Activated CD8-positive, alpha-beta memory T cell treated with anti-CD3 and anti-CD28 coated beads, Interleukin-2, amount 50 U/mL, for 1 hour (primary cell): ENCODE data around the gene CMIP.

Experiments
- DNase-seq: peaks from one replicate; pipeline ENCODE4 v3.0.0-alpha.2; 2020; ENCODE audit errors: extremely low read depth

CMIP gene

GRCh38 chr16:81701296-81701970 is 256.8 kb downstream of the CMIP start:
- no peak for DNase-seq

GRCh38 chr16:81702506-81702905 is 257.9 kb downstream of the CMIP start:
- DNase-seq = no peak

DNA sequence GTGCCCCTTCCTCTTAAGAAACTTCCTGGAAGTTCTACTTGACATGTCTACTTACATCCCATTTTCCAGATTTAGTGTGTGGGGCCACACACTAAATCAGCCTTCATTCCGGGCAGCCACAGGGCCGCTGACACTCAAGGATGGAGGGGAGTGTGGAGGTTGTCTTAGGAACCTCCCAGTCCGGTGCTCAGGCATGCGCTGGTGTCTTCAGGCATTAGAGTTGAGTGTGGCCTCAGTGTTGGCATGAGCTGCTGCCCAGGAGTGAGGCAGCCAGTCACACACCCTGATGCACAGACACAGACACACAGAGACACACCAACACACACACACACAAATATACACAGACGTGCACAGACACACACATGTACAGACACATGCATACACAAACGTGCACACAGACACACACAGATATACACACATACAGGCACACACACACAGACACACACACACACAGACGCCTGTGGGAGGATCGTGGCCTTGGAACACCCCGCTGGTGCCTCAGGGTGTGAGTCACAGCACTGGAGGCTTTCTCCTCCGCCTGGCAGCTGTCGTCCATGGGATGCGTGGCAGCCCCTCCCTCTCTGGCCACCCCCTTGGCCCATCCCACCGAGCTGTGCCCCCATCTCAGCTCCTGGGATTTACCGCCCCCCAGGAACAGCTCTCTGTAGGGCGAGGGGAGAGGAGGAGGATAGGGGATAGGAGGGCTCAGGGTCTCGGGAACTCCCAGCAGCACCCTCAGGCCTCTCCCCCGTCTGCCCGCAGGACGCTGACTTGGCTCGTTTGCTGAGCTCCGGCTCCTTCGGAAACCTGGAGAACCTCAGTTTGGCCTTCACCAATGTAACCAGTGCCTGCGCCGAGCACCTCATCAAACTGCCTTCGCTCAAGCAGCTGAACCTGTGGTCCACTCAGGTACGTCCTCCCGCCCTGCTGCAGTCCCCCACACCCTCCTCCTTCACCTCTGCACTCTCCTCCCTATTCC is 258.9 kb downstream of the CMIP start:
- DNase-seq = no peak

DNA sequence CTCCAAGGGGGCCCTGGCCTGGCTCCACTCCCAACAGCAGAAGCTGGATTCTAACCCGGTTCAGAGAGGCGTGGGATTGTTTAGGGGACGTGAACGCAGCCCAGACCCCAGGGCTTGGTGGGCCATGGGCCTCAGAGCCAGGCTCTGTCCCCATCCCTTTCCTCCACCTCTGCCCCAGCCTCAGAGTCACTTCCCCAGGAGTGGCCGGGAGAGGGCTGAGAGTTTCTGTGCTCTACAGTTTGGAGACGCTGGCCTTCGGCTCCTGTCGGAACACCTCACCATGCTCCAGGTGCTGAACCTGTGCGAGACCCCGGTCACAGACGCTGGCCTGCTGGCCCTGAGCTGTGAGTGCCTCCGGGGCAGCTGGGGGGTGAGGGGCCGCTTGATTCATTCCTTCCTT is 260.7 kb downstream of the CMIP start:
- no peak for DNase-seq

DNA sequence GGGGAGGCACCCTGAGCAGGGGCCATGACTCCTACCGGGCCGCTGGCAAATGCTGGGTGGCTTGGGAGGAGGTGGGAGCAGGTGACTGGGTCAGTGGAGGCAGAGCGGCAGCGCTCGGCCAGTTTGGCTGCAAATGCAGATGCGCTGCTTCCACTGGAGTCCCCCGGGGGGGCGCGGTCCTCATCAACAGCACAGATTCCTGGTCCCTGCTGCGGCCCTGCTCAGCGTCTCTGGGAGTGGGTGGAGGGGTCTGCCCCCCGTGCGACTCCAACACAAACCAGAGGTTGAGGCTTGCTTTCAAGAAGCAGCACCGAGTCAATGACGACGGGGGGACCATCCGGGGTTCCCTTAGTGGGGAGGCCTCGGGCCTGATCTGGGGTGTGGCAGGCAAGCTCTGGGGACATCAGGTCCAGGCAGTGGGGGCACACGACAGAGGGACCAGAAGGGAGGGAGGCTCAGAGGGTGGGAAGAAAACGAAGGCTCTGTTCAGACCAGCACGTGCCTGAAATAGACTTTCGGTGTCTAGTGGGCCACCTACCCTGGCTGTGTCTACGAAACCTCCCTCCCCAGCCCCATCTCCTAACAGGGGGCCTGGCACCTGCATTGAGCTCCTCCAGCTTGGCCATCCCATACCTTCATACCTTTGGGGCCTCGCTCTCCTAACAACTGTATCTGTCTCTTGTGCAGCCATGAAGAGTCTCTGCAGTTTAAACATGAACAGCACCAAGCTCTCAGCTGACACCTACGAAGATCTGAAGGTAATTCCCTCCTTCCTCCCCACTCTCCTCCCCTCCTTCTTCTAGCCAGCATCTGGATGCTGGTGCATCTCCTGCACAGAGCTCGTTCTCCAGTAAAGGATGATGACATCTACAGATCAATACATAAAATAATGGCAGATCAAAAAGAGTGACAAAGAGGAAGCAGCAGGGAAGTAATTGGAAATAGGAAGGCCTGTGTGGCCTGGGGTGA is 262.0 kb downstream of the CMIP start:
- no peak for DNase-seq

- DNase-seq = no peak
Observed at GRCh38 chr16:81707411-81708265, 263.0 kb downstream of the CMIP start.

DNA sequence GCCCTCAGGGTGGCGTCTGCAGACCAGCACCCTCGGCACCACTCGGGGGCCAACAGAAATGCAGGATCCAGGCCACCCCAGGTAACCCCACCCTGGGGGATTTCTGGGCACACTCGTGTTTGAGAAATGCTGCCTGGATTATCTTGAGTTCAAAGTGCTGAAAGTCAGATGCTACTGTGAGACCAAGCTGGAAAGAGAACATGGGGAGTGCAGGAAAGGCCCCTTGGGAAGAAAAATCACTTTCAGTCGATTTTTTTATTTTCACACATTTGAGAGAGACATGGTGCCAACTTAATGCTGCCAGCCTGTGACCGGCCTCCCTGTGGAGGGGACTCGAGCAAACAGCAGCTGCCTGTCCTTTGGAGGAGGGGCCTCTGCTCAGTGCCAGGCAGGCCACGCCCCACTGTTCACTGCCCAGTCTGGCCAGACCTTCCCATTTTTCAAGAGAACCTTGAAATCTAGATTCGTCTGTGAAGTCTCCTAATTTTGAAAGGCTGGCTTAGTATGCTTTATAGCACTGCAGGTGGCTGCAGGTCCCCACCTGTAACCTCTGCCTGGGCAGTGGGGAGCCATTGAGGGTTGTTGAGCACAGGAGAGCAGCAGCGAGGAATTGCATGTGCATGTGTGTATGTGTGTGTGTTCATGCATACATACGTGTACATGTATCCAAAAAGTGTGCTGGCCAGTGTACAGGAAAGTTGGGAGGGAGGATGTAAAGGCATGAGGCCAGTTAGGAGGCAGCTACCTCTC is 263.8 kb downstream of the CMIP start:
- no peak for DNase-seq

GRCh38 chr16:81709016-81709900 is 264.6 kb downstream of the CMIP start:
- no peak for DNase-seq

- DNase-seq = no peak
Observed at GRCh38 chr16:81710044-81710443, 265.4 kb downstream of the CMIP start.

GRCh38 chr16:81710596-81710995 is 266.0 kb downstream of the CMIP start:
- DNase-seq = no peak

- no peak for DNase-seq
Observed at GRCh38 chr16:81711657-81712319, 267.2 kb downstream of the CMIP start.

GRCh38 chr16:81712681-81713080 is 268.1 kb downstream of the CMIP start:
- no peak for DNase-seq

DNA sequence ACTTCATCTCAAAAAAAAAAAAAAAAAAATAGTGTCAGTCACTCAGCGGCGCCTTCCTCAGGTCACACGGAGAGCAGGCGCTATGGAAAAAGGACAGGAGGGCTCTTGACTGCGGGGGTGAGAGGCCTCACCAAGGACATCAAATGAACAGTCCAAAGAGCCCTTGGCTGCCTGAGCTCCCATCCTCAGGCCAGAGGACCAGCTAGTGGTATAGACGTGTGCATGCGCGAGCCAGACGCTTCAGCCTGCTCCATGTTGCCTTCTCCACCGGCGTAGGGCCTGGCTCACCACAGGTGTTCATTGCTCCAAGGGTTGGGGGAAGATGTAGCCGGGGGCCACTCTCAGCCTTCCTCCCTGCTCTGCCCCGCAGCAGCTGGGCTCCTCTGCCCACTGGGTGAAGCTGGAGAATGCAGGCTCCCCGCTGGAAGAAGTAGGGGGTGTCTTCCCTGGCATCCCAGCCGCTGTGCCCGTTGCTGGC is 268.7 kb downstream of the CMIP start:
- no peak for DNase-seq

GRCh38 chr16:81713796-81714195 is 269.2 kb downstream of the CMIP start:
- DNase-seq = no peak

DNA sequence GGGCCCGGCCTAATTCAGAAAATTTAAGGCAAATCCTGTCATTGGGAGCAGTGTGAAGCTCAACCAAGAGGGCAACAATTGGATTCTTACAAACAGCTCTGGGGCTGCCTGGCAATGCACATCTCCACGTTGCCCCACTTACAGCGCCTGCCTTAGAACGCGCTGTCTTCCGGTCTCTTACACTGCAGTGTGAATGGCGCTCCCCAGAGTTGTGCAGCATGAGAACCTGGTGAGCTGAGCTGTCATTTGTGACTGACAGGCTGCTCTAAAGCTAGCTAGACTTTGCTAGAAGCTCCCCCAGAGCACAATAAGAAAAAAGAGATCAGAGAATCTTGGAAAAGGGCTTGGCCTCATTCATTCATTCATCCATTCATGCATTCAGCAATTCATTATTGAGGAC is 270.0 kb downstream of the CMIP start:
- DNase-seq = no peak

DNA sequence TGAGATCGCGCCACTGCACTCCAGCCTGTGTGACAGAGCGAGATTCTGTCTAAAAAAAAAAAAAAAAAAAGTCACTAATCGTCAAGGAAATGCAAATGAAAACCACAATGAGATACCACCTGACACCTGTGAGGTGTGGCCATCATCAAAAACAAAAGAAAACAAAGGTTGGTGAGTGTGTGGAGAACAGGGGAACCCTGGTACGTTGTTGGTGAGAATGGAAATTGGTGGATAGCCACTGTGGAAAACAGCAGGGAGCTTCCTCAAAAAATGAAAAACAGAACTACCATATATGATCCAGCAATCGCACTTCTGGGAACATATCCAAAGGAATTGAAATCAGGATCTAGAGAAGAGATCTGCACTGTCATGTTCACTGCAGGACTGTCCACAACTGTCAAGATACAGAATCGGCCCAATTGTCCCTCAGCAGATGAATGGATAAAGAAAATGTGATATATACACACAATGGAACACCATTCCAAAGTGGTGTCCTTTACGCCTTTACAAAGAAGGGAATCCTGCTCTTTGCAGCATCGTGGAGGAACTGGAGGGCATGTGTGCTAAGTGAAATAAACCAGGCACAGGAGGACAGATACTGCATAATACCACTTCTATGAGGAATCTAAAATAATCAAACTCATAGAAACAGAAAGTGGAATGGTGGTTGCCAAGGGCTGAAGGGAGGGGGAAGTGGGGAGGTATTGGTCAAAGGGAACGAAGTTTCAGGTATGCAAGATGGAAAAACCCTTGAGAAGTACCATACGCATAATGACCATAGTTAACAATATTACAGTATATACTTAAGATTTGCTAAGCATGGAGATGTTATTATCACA is 271.0 kb downstream of the CMIP start:
- no peak for DNase-seq

DNA sequence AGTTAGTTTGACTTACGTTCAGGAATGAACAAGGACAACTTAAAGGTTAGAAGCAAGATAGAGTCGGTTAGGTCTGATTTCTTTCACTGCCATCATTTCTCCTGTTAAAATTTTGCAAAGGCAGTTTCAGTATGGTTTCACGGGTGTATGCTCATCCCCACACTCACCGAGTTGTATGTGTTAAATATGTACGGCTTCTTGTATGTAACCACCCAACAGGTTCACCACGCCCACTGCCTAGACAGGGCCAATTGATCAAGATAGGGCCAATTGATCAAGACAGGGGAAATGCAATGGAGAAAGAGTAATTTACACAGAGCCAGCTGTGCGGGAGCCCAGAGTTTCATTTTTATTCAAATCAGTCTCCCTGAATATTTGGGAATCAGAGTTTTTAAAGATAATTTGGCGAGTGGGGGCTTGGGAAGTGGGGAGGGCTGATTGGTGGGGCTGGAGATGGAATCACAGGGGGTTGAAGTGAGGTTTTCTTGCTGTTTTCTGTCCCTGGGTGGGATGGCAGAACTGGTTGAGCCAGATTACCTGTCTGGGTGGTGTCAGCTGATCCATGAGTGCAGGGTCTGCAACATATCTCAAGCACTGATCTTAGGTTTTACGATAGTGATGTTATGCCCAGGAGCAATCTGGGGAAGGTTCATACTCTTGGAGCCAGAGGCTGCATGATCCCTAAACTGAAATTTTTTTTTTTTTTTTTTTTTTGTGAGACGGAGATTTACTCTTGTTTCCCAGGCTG is 272.0 kb downstream of the CMIP start:
- no peak for DNase-seq
